GM12878 (cell line): ENCODE data around the gene GFRA1. TPM values are rescaled to one million over a fixed set of nuclear protein-coding genes. Genes with fewer than 3 reads are reported as not detected.

Source experiments
- ATAC-seq: fragments of 200-7000 bp; cut with Tn5 transposase; 3 replicates; pipeline ENCODE4 v1.9.1; 2020; ENCODE audit warnings: mild to moderate bottlenecking, moderate library complexity
- BruUV-seq: library from RNA; stranded (reverse); fragments of 400-500 nt; replicated peaks from 2 replicates; lab custom pipeline; 2021; lab: Mats Ljungman, UMichigan
- CTCF ChIA-PET: fragments of 300-600 bp; sonication (Branson Sonifier 250); formaldehyde crosslinking; extraction: SDS; loops from one replicate; lab custom pipeline; 2021; ENCODE audit warnings: inconsistent platforms; lab: Yijun Ruan, JAX
- POLR2A ChIA-PET: fragments of 350-600 bp; formaldehyde crosslinking; extraction: SDS; loops from one replicate; lab custom pipeline; 2021; ENCODE audit warnings: inconsistent platforms; lab: Charles Lee
- RAD21 ChIA-PET: fragments of 300-600 bp; sonication (Branson Sonifier 250); formaldehyde crosslinking; loops from one replicate; lab custom pipeline; 2023; ENCODE audit warnings: antibody characterized with exemption; ENCODE audit not compliant: unreplicated experiment; lab: Charles Lee
- SMC1A ChIA-PET: fragments of 300-600 bp; sonication (Branson Sonifier 250); formaldehyde crosslinking; loops from one replicate; lab custom pipeline; 2023; ENCODE audit not compliant: unreplicated experiment, uncharacterized antibody; lab: Charles Lee
- DNase-seq: peaks from one replicate; pipeline ENCODE4 v3.0.0-alpha.2; 2011; ENCODE audit warnings: low read depth, low spot score
- FAIRE-seq: peaks from 3 replicates; lab custom pipeline; 2011; peaks lifted over from hg19 to GRCh38; lab: Jason Lieb, UNC
- H2AFZ ChIP-seq: 2 replicates; pipeline ENCODE4 v1.6.0; 2011; ENCODE audit warnings: low read depth, low read length, control low read depth; ENCODE audit not compliant: control insufficient read depth
- H3K27ac ChIP-seq: 2 replicates; pipeline ENCODE4 v1.5.1; 2011; ENCODE audit warnings: control low read depth; ENCODE audit not compliant: control insufficient read depth, insufficient read depth
- H3K27me3 ChIP-seq, 2 experiments: replicated peaks in 1 of 2; 2 replicates each; pipeline versions ENCODE4 v1.6.0 to v1.6.1; 2011; ENCODE audit warnings: low read length in 1 of 2; ENCODE audit not compliant: control insufficient read depth in 2 of 2, insufficient read depth in 2 of 2
- H3K36me3 ChIP-seq, 2 experiments: 2 replicates each; pipeline ENCODE4 v1.5.1; 2011; ENCODE audit warnings: low read length in 1 of 2; ENCODE audit not compliant: control insufficient read depth in 2 of 2, insufficient read depth in 2 of 2
- H3K4me1 ChIP-seq: 2 replicates; pipeline ENCODE4 v1.6.1; 2011; ENCODE audit warnings: mild to moderate bottlenecking, low read length, moderate library complexity, mixed read lengths; ENCODE audit not compliant: control insufficient read depth, insufficient read depth
- H3K4me2 ChIP-seq: 2 replicates; pipeline ENCODE4 v1.6.0; 2011; ENCODE audit warnings: control low read depth; ENCODE audit not compliant: control insufficient read depth, insufficient read depth
- H3K4me3 ChIP-seq: fragments of 200-600 bp; sonication (generic); 2 replicates; pipeline ENCODE4 v1.5.1; 2016
- H3K79me2 ChIP-seq: 2 replicates; pipeline ENCODE4 v1.6.0; 2011; ENCODE audit warnings: low read length; ENCODE audit not compliant: control insufficient read depth, insufficient read depth
- H3K9ac ChIP-seq: 2 replicates; pipeline ENCODE4 v1.8.0; 2011; ENCODE audit warnings: low read length, control low read depth, mixed read lengths; ENCODE audit not compliant: control insufficient read depth, insufficient read depth
- H3K9me3 ChIP-seq: replicated peaks from 3 replicates; pipeline ENCODE4 v1.5.1; 2011; ENCODE audit warnings: mild to moderate bottlenecking, low read length; ENCODE audit not compliant: control insufficient read depth, insufficient read depth
- H4K20me1 ChIP-seq: 2 replicates; pipeline ENCODE4 v1.6.0; 2011; ENCODE audit not compliant: control insufficient read depth, insufficient read depth
- CBX3 ChIP-seq: fragments of 200-600 bp; sonication (generic); IDR thresholded peaks from 2 replicates; pipeline ENCODE4 v1.6.1; 2016; ENCODE audit warnings: low read depth, borderline replicate concordance
- CBX5 ChIP-seq: sonication (generic); IDR thresholded peaks from 2 replicates; pipeline ENCODE4 v1.6.1; 2016; ENCODE audit warnings: low read depth, moderate library complexity, mild to moderate bottlenecking, inconsistent platforms
- DPF2 ChIP-seq: fragments of 450-650 bp; IDR thresholded peaks from 2 replicates; pipeline ENCODE4 v1.6.1; 2017; ENCODE audit warnings: mild to moderate bottlenecking
- EZH2 ChIP-seq: IDR thresholded peaks from 2 replicates; pipeline ENCODE4 v1.6.1; 2012; ENCODE audit warnings: low read depth, mild to moderate bottlenecking, control low read depth, inconsistent platforms, low read length, borderline replicate concordance; ENCODE audit not compliant: control insufficient read depth
- FOXK2 ChIP-seq: fragments of 450-650 bp; IDR thresholded peaks from 2 replicates; pipeline ENCODE4 v1.6.1; 2017; ENCODE audit warnings: mild to moderate bottlenecking, moderate library complexity
- IKZF2 ChIP-seq, 2 experiments: fragments of 450-650 bp; IDR thresholded peaks; 2 replicates each; pipeline ENCODE4 v1.6.1; 2017; ENCODE audit warnings: mild to moderate bottlenecking in 2 of 2, moderate library complexity in 2 of 2
- KDM1A ChIP-seq: fragments of 200-600 bp; sonication (generic); IDR thresholded peaks from 2 replicates; pipeline ENCODE4 v1.6.1; 2016; ENCODE audit warnings: borderline replicate concordance
- MEF2A ChIP-seq: IDR thresholded peaks from 2 replicates; pipeline ENCODE4 v1.6.1; 2011; ENCODE audit warnings: low read depth, mild to moderate bottlenecking, low read length, moderate library complexity; ENCODE audit not compliant: insufficient read depth
- MXI1 ChIP-seq: fragments of 150-350 bp; IDR thresholded peaks from 2 replicates; pipeline ENCODE4 v1.6.1; 2011; ENCODE audit warnings: low read depth, mild to moderate bottlenecking, inconsistent platforms, low read length, improper control_type of control experiment
- NFYA ChIP-seq: IDR thresholded peaks from 2 replicates; pipeline ENCODE4 v1.6.1; 2011; ENCODE audit warnings: low read depth, mild to moderate bottlenecking, low read length, improper control_type of control experiment, borderline replicate concordance
- POLR2A ChIP-seq: IDR thresholded peaks from 2 replicates; pipeline ENCODE4 v1.6.1; 2011; ENCODE audit warnings: low read depth, mild to moderate bottlenecking, low read length
- SPI1 ChIP-seq: IDR thresholded peaks from 2 replicates; pipeline ENCODE4 v1.6.1; 2011; ENCODE audit warnings: low read depth, mild to moderate bottlenecking, low read length, moderate library complexity, borderline replicate concordance; ENCODE audit not compliant: insufficient read depth
- STAT1 ChIP-seq: fragments of 450-650 bp; conservative IDR thresholded peaks from 2 replicates; pipeline ENCODE4 v1.6.1; 2014; ENCODE audit warnings: antibody characterized with exemption, mild to moderate bottlenecking
- TCF7 ChIP-seq: IDR thresholded peaks from 2 replicates; pipeline ENCODE4 v1.6.1; 2014; ENCODE audit warnings: antibody characterized with exemption, borderline replicate concordance
- ZBED1 ChIP-seq: IDR thresholded peaks from 2 replicates; pipeline ENCODE4 v1.6.1; 2016; ENCODE audit warnings: borderline replicate concordance
- WGBS: methylation state at CpG from one replicate; pipeline ENCODE4 v1.1.6; 2016; ENCODE audit warnings: low lambda C conversion rate; ENCODE audit not compliant: insufficient replicate concordance, insufficient coverage; ENCODE audit errors: missing lambda C conversion rate; 5-methylcytosine and 5-hydroxymethylcytosine counted together
- in situ Hi-C: fragments of 300-500 bp; cut with MboI; formaldehyde crosslinking; loops from 9 replicates; pipeline ENCODE4 v1.14.3; 2018; ENCODE audit warnings: mixed read lengths
- intact Hi-C: fragments of 100-400 bp; cut with micrococcal nuclease; formaldehyde crosslinking; loops from one replicate; pipeline ENCODE4 v1.14.2; 2022; ENCODE audit not compliant: unreplicated experiment
- polyA plus RNA-seq, 11 experiments: library from polyadenylated mRNA; depleted of rRNA in 4 of 11; unstranded in 6 of 11; stranded (reverse) in 5 of 11; fragments of >200 nt; fragmentation: Nextera tagmentation in 4 of 11; fragmentation: Illumina TruSeq in 1 of 11; extraction: Ambion mirVana in 4 of 11; extraction: Trizol in 1 of 11; gene quantifications; 1 replicate in 1 of 11; 2 replicates in 10 of 11; pipeline versions ENCODE4 v1.2.1 to v1.2.3, GENCODE V29; 2011 to 2016; ENCODE audit warnings: inconsistent platforms in 2 of 11, missing spikeins in 2 of 11, low read depth in 1 of 11
- total RNA-seq, 4 experiments: library from RNA; depleted of rRNA in 3 of 4; stranded (reverse); fragments of >200 nt in 3 of 4; fragmentation: Illumina TruSeq in 1 of 4; extraction: Trizol in 1 of 4; gene quantifications; 2 replicates each; pipeline versions ENCODE4 v1.2.1 to v1.2.3, GENCODE V29; 2013 to 2021
- TF ChIP-seq, protein P1 (sequence below): fragments of 450-650 bp; IDR thresholded peaks from 2 replicates; pipeline ENCODE4 v1.6.1; 2018; ENCODE audit warnings: mild to moderate bottlenecking, low read depth, moderate library complexity; ENCODE audit not compliant: partially characterized antibody

The GFRA1 gene
- total and polyA plus RNA-seq, 10 of the 15 experiments (the other 5 are each of a cell fraction or from before 2014, with no cell fraction given): 0.05 to 0.19 TPM; not detected in 8

GRCh38 chr10:116260599-116260998, 12.4 kb downstream of the GFRA1 start:
- ChIA-PET CTCF (no interaction called here), RAD21 (no interaction called here), SMC1A (interaction anchor here (1.2 kb wide), 1 partner anchor 554 kb away, joined by 3 read pairs; no protein-coding TSS in a partner anchor), POLR2A (no interaction called here)
- no peak for TF ChIP-seq KDM1A
- TF ChIP-seq IKZF2 (IDR thresholded peaks at IDR 0.05): no peak
- no peak for TF ChIP-seq POLR2A
- TF ChIP-seq, protein P1, sequence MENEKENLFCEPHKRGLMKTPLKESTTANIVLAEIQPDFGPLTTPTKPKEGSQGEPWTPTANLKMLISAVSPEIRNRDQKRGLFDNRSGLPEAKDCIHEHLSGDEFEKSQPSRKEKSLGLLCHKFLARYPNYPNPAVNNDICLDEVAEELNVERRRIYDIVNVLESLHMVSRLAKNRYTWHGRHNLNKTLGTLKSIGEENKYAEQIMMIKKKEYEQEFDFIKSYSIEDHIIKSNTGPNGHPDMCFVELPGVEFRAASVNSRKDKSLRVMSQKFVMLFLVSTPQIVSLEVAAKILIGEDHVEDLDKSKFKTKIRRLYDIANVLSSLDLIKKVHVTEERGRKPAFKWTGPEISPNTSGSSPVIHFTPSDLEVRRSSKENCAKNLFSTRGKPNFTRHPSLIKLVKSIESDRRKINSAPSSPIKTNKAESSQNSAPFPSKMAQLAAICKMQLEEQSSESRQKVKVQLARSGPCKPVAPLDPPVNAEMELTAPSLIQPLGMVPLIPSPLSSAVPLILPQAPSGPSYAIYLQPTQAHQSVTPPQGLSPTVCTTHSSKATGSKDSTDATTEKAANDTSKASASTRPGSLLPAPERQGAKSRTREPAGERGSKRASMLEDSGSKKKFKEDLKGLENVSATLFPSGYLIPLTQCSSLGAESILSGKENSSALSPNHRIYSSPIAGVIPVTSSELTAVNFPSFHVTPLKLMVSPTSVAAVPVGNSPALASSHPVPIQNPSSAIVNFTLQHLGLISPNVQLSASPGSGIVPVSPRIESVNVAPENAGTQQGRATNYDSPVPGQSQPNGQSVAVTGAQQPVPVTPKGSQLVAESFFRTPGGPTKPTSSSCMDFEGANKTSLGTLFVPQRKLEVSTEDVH: no peak
- no peak for TF ChIP-seq MEF2A
- TF ChIP-seq FOXK2: no peak
- TF ChIP-seq CBX5: no peak
- no peak for TF ChIP-seq TCF7
- TF ChIP-seq CBX3: no peak
- no peak for TF ChIP-seq ZBED1
- no peak for TF ChIP-seq STAT1
- TF ChIP-seq NFYA: no peak
- TF ChIP-seq MXI1: no peak
- no peak for TF ChIP-seq EZH2
- TF ChIP-seq DPF2: no peak
- TF ChIP-seq SPI1: no peak
- no peaks in the 10 kb centered on the region for H3K79me2 ChIP-seq
- 0% methylated on average over 2 of the region's 2 CpGs for WGBS
- no peak overlapping the region for H3K9ac ChIP-seq
- peaks cover 0 to 2% of the 10 kb centered on the region in 2 experiments; a peak in 2 of 4 replicates for H3K27me3 ChIP-seq
- no peak overlapping the region for H3K4me3 ChIP-seq
- H3K36me3 ChIP-seq: no peaks in the 10 kb centered on the region
- FAIRE-seq: no peak
- DNase-seq: no peak
- no peaks in the 10 kb centered on the region for H3K9me3 ChIP-seq
- no TSS peak for BruUV-seq
- no peaks in the 10 kb centered on the region for H4K20me1 ChIP-seq
- in situ Hi-C loops (no loop called here), intact Hi-C loops (no loop called here)
- no peak overlapping the region for H2AFZ ChIP-seq
- H3K4me2 ChIP-seq: no peak overlapping the region
- no peak overlapping the region for H3K27ac ChIP-seq
- H3K4me1 ChIP-seq: no peaks in the 10 kb centered on the region
- ATAC-seq: no peak
